ENCODE measurements around the gene SUCLG2. TPM values are rescaled to one million over a fixed set of nuclear protein-coding genes. Genes with fewer than 3 reads are reported as not detected.

SUCLG2 gene
- total RNA-seq, 4 donors from 2014 or later: 54.4 to 81.4 (median 59.6) TPM

DNA sequence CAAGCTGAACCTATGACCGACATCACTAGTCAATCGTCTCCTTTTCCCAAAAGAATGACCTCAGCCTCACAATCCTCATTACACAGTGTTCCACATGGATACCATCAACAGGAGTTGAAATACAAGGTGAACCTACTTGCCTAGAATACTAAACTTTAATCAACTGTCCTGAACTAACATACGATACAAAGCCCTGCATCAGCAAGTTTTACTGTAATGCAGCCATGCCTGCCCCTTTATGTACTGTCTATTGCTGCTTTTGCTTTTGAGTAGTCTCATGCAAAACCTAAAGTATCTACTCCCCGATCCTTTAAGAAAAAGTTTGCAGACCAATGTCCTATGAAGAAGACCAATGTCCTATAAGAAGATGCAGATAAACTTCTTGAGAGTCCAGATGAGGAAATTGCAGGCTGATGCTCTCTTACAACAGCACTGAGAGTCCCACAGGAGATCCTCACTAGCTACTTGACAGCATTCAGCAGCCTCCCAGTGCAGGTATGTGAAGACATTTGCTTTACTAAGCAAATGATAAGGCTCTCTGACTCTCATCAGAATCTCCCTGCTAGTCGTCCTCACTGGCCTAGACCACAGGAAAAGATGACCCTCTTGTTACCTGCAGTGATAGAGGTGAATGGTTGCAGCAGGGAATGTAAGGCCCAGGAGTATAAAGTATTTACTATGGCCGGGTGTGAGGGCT, 23.6 kb downstream of the SUCLG2 start:
- TF ChIP-seq, protein P1, sequence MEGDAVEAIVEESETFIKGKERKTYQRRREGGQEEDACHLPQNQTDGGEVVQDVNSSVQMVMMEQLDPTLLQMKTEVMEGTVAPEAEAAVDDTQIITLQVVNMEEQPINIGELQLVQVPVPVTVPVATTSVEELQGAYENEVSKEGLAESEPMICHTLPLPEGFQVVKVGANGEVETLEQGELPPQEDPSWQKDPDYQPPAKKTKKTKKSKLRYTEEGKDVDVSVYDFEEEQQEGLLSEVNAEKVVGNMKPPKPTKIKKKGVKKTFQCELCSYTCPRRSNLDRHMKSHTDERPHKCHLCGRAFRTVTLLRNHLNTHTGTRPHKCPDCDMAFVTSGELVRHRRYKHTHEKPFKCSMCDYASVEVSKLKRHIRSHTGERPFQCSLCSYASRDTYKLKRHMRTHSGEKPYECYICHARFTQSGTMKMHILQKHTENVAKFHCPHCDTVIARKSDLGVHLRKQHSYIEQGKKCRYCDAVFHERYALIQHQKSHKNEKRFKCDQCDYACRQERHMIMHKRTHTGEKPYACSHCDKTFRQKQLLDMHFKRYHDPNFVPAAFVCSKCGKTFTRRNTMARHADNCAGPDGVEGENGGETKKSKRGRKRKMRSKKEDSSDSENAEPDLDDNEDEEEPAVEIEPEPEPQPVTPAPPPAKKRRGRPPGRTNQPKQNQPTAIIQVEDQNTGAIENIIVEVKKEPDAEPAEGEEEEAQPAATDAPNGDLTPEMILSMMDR (IDR thresholded peaks at IDR 0.05; ENCODE audit: low read depth): no peak

DNA sequence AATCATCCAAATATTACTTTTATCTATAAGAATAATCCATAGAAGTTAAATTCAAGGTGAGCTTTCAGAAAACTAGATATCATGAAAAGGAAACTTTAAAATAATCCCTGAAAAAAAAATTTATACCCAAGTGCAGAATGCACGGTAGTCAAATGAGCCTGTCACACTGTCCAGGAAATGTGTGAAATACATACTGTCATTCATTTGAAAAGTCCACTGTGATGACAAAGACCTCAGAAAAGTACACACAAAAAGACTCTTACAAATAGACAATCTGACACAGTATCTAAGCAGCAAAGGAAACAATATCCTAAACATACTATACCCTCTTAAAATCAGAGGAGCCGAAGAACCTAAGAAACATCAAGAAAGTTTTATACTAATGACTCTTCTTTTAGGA, 29.7 kb downstream of the SUCLG2 start:
- TF ChIP-seq, protein P1 (IDR thresholded peaks at IDR 0.05; ENCODE audit: low read depth): no peak

DNA sequence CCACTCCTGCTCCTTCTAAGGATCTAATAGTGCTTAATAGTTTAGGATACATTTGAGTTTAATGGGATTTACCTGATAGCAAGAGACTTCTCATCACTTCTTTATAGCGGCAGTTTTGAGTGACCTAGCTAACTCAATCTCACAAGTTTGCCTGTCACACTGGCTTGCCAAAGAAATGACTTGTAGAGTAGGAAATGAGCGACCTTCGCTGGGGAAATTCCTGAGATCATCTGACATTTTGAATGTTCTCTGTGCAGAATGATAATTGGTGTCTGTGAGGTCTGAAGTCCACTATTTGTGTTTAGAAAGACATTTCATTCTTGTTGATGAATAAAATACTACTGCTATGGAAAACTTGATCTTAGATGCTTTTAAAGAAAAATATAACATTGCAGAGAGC, 30.3 kb downstream of the SUCLG2 start:
- TF ChIP-seq, protein P1 (IDR thresholded peaks at IDR 0.05; ENCODE audit: low read depth): no peak

DNA sequence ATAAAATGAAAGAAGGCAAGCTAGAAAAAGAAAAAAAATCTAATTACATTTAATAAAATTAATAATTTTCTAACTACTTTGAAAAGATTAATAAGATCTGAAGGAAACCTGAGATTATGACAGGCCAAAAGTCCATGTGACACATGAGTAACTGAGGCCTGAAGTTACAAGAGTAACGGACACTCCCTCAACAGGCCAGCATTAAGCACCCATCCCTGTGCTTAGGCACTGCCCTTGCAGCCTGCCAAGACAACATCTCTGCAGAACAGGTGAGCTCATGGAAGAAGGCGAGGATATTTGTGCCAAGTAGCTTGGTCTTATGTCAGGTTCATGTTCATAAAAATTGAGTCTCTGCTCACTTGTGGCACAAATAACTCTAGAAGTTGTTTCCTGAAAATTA, 31.8 kb downstream of the SUCLG2 start:
- TF ChIP-seq, protein P1 (IDR thresholded peaks at IDR 0.05; ENCODE audit: low read depth): no peak

- TF ChIP-seq, protein P1 (IDR thresholded peaks at IDR 0.05; ENCODE audit: low read depth): no peak
Observed at GRCh38 chr3:67620869-67621268, 33.5 kb downstream of the SUCLG2 start.

GRCh38 chr3:67619991-67620390, 34.4 kb downstream of the SUCLG2 start:
- TF ChIP-seq, protein P1 (IDR thresholded peaks at IDR 0.05; ENCODE audit: low read depth): no peak

DNA sequence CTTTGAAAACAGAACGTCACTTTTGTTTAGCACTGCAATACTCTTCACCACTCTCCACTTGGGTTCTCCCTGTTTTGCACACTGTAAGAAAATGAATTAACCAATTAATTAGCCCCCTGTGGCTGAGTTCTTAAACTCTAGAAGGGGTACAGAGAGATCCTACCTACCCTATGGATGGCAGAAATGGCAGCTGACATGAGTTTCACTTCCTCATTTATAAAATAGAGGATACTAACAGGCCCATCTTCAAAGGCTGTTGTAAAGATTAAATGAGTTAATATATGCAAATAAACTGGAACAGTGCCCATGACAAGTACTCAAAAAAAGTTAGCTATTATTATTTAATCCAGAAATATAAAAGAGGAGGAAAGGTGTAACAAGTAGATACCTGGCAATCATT, 36.9 kb downstream of the SUCLG2 start:
- TF ChIP-seq, protein P1 (IDR thresholded peaks at IDR 0.05; ENCODE audit: low read depth): no peak
